Effector memory CD8-positive, alpha-beta T cell (primary cell): ENCODE data around the gene GALNTL6.

Source experiments
- ATAC-seq: fragments of 150-1000 bp; cut with Tn5 transposase; replicated peaks from 2 replicates; pipeline ENCODE4 v1.10.0; 2021; ENCODE audit warnings: mild to moderate bottlenecking, moderate library complexity
- DNase-seq, 3 experiments: peaks; one replicate each; pipeline ENCODE4 v3.0.0; 2021
- H3K27ac Mint-ChIP-seq, 2 donors: one replicate each; pipeline ENCODE4 v1.8.0; 2022; ENCODE audit warnings: mild to moderate bottlenecking in 2 of 2, mixed read lengths in 2 of 2, moderate library complexity in 2 of 2
- H3K27me3 Mint-ChIP-seq, 2 donors: one replicate each; pipeline ENCODE4 v1.8.0; 2022; ENCODE audit warnings: mixed read lengths in 2 of 2
- H3K36me3 Mint-ChIP-seq: one replicate; pipeline ENCODE4 v1.8.0; 2022; ENCODE audit warnings: mild to moderate bottlenecking, moderate library complexity, mixed read lengths; ENCODE audit not compliant: insufficient read depth
- H3K4me1 Mint-ChIP-seq, 2 donors: one replicate each; pipeline ENCODE4 v1.8.0; 2022; ENCODE audit warnings: low read depth in 2 of 2, mixed read lengths in 2 of 2
- H3K4me3 Mint-ChIP-seq, 2 donors: one replicate each; pipeline ENCODE4 v1.8.0; 2022; ENCODE audit warnings: mild to moderate bottlenecking in 2 of 2, mixed read lengths in 2 of 2, moderate library complexity in 2 of 2
- H3K9me3 Mint-ChIP-seq, 2 donors: one replicate each; pipeline ENCODE4 v1.8.0; 2022; ENCODE audit warnings: mixed read lengths in 2 of 2
- total RNA-seq, 9 experiments: gene quantifications; one replicate each; lab custom pipeline; 2026; lab: John Stamatoyannopoulos, UW

GALNTL6 gene
- total RNA-seq, result 0 to 0.11 (median 0) reads per million in 9 experiments

- H3K4me1 Mint-ChIP-seq, result no peaks in the 10 kb centered on the region
- H3K9me3 Mint-ChIP-seq, result peaks cover 7 to 15% of the 10 kb centered on the region in 2 donors
- ATAC-seq, result no peak
- no peaks in the 10 kb centered on the region for H3K36me3 Mint-ChIP-seq
- peak within 1 kb of the TSS in 1 of 2 donors; percentile 27 for H3K4me3 Mint-ChIP-seq
- H3K27ac Mint-ChIP-seq, result no peak within 1 kb of the TSS
- DNase-seq, result no peak
- H3K27me3 Mint-ChIP-seq, result no peaks in the 10 kb centered on the region
These were observed at the start of gene GALNTL6 for GRCh38 chr4:171812665-171813525. Gene GALNTL6, plus strand, starts transcription at chr4:171813404.

- no peaks in the 10 kb centered on the region for H3K27me3 Mint-ChIP-seq
- H3K4me3 Mint-ChIP-seq, result no peak overlapping the region
- no peak for ATAC-seq
- H3K27ac Mint-ChIP-seq, result no peak overlapping the region
- H3K36me3 Mint-ChIP-seq, result no peaks in the 10 kb centered on the region
- H3K4me1 Mint-ChIP-seq, result no peaks in the 10 kb centered on the region
- no peak for DNase-seq
- H3K9me3 Mint-ChIP-seq, result peaks cover 14 to 34% of the 10 kb centered on the region in 2 donors
These were observed 47.7 kb upstream of the GALNTL6 start for GRCh38 chr4:171765514-171765913.

- Mint-ChIP-seq H3K27me3 (no peaks in the 10 kb centered on the region), H3K4me1 (no peaks in the 10 kb centered on the region), H3K9me3 (peaks cover 2 to 7% of the 10 kb centered on the region in 2 donors), H3K4me3 (no peak overlapping the region), H3K27ac (no peak overlapping the region), H3K36me3 (no peaks in the 10 kb centered on the region)
- no peak for ATAC-seq
- DNase-seq, result no peak
These were observed 38.5 kb upstream of the GALNTL6 start for GRCh38 chr4:171774642-171775190.

- Mint-ChIP-seq H3K27me3 (no peaks in the 10 kb centered on the region), H3K36me3 (no peaks in the 10 kb centered on the region), H3K27ac (no peak overlapping the region), H3K9me3 (peaks cover 8 to 25% of the 10 kb centered on the region in 2 donors), H3K4me1 (no peaks in the 10 kb centered on the region), H3K4me3 (no peak overlapping the region)
- no peak for DNase-seq
- no peak for ATAC-seq
These were observed 33.9 kb upstream of the GALNTL6 start for GRCh38 chr4:171779301-171779700.

GRCh38 chr4:171785388-171785787, 27.8 kb upstream of the GALNTL6 start:
- H3K9me3 Mint-ChIP-seq, result peaks cover 17 to 34% of the 10 kb centered on the region in 2 donors
- H3K36me3 Mint-ChIP-seq, result no peaks in the 10 kb centered on the region
- H3K27me3 Mint-ChIP-seq, result no peaks in the 10 kb centered on the region
- H3K27ac Mint-ChIP-seq, result no peak overlapping the region
- DNase-seq (no peak), ATAC-seq (no peak)
- H3K4me1 Mint-ChIP-seq, result no peaks in the 10 kb centered on the region
- H3K4me3 Mint-ChIP-seq, result no peak overlapping the region

GRCh38 chr4:171793723-171794122, 19.5 kb upstream of the GALNTL6 start:
- ATAC-seq, result no peak
- H3K9me3 Mint-ChIP-seq, result peaks cover 9 to 17% of the 10 kb centered on the region in 2 donors
- H3K4me1 Mint-ChIP-seq, result no peaks in the 10 kb centered on the region
- H3K27me3 Mint-ChIP-seq, result no peaks in the 10 kb centered on the region
- no peak overlapping the region for H3K27ac Mint-ChIP-seq
- no peak for DNase-seq
- no peak overlapping the region for H3K4me3 Mint-ChIP-seq
- H3K36me3 Mint-ChIP-seq, result no peaks in the 10 kb centered on the region

GRCh38 chr4:171794528-171794927, 18.7 kb upstream of the GALNTL6 start:
- Mint-ChIP-seq H3K9me3 (peaks cover 6 to 11% of the 10 kb centered on the region in 2 donors), H3K36me3 (no peaks in the 10 kb centered on the region)

GRCh38 chr4:171809854-171810253, 3.4 kb upstream of the GALNTL6 start:
- no peak overlapping the region for H3K27ac Mint-ChIP-seq
- H3K9me3 Mint-ChIP-seq, result peaks cover 7 to 21% of the 10 kb centered on the region in 2 donors
- DNase-seq, result no peak
- no peaks in the 10 kb centered on the region for H3K27me3 Mint-ChIP-seq
- H3K4me3 Mint-ChIP-seq, result no peak overlapping the region
- H3K36me3 Mint-ChIP-seq, result no peaks in the 10 kb centered on the region
- no peak for ATAC-seq
- H3K4me1 Mint-ChIP-seq, result no peaks in the 10 kb centered on the region

More at GRCh38 chr4:171794528-171794927, 18.7 kb upstream of the GALNTL6 start:
- H3K4me1 Mint-ChIP-seq, result no peaks in the 10 kb centered on the region
- DNase-seq (no peak), ATAC-seq (no peak)
- H3K4me3 Mint-ChIP-seq, result no peak overlapping the region
- H3K27ac Mint-ChIP-seq, result no peak overlapping the region
- H3K27me3 Mint-ChIP-seq, result no peaks in the 10 kb centered on the region

- H3K9me3 Mint-ChIP-seq, result peaks cover 7 to 15% of the 10 kb centered on the region in 2 donors
- no peak overlapping the region for H3K27ac Mint-ChIP-seq
- H3K4me3 Mint-ChIP-seq, result peak overlapping the region in 1 of 2 donors; percentile 27
- H3K4me1 Mint-ChIP-seq, result no peaks in the 10 kb centered on the region
- DNase-seq (no peak), ATAC-seq (no peak)
- H3K36me3 Mint-ChIP-seq, result no peaks in the 10 kb centered on the region
- H3K27me3 Mint-ChIP-seq, result no peaks in the 10 kb centered on the region
These were observed 905 bp upstream of the GALNTL6 start for GRCh38 chr4:171812333-171812664.

GRCh38 chr4:171813526-171814250, 484 bp downstream of the GALNTL6 start:
- no peaks in the 10 kb centered on the region for H3K36me3 Mint-ChIP-seq
- no peak overlapping the region for H3K27ac Mint-ChIP-seq
- H3K4me1 Mint-ChIP-seq, result no peaks in the 10 kb centered on the region
- H3K9me3 Mint-ChIP-seq, result peaks cover 7 to 15% of the 10 kb centered on the region in 2 donors
- no peak overlapping the region for H3K4me3 Mint-ChIP-seq
- H3K27me3 Mint-ChIP-seq, result no peaks in the 10 kb centered on the region
- no peak for DNase-seq
- no peak for ATAC-seq

- Mint-ChIP-seq H3K9me3 (peaks cover 7 to 15% of the 10 kb centered on the region in 2 donors), H3K27ac (no peak overlapping the region), H3K4me3 (no peak overlapping the region), H3K36me3 (no peaks in the 10 kb centered on the region), H3K4me1 (no peaks in the 10 kb centered on the region), H3K27me3 (no peaks in the 10 kb centered on the region)
- no peak for DNase-seq
- no peak for ATAC-seq
These were observed 1.3 kb downstream of the GALNTL6 start for GRCh38 chr4:171814545-171814944.

GRCh38 chr4:171817026-171817425, 3.8 kb downstream of the GALNTL6 start:
- ATAC-seq (no peak), DNase-seq (no peak)
- Mint-ChIP-seq H3K4me1 (no peaks in the 10 kb centered on the region), H3K36me3 (no peaks in the 10 kb centered on the region), H3K27me3 (no peaks in the 10 kb centered on the region), H3K4me3 (no peak overlapping the region), H3K27ac (no peak overlapping the region), H3K9me3 (peaks cover 0 to 10% of the 10 kb centered on the region in 2 donors)

- H3K4me1 Mint-ChIP-seq, result no peaks in the 10 kb centered on the region
These were observed 21.4 kb downstream of the GALNTL6 start for GRCh38 chr4:171834640-171835039.

More at GRCh38 chr4:171834640-171835039, 21.4 kb downstream of the GALNTL6 start:
- DNase-seq (no peak), ATAC-seq (no peak)
- no peak overlapping the region for H3K4me3 Mint-ChIP-seq
- no peaks in the 10 kb centered on the region for H3K27me3 Mint-ChIP-seq
- peaks cover 6 to 7% of the 10 kb centered on the region in 2 donors for H3K9me3 Mint-ChIP-seq
- no peaks in the 10 kb centered on the region for H3K36me3 Mint-ChIP-seq
- H3K27ac Mint-ChIP-seq, result no peak overlapping the region
